PC-9 (cell line): ENCODE data around the gene HOXA4.

ENCODE experiments used
- CTCF ChIP-seq: fragments of 200-600 bp; sonication (generic); conservative IDR thresholded peaks from 2 replicates; pipeline ENCODE4 v1.6.1; 2017; ENCODE audit warnings: mixed run types, antibody characterized with exemption, mild to moderate bottlenecking, moderate library complexity
- EZH2 ChIP-seq: fragments of 200-600 bp; sonication (generic); IDR thresholded peaks from 2 replicates; pipeline ENCODE4 v1.8.0; 2017; ENCODE audit warnings: antibody characterized with exemption, low read depth

- no peak for TF ChIP-seq CTCF
- TF ChIP-seq EZH2 = no peak
Observed at GRCh38 chr7:27095897-27096767, 34.4 kb downstream of the HOXA4 start, which contains the start of gene HOXA1.
